MG63 (cell line): ENCODE results near the gene ZMYM4. TPM values are rescaled to one million over a fixed set of nuclear protein-coding genes. Genes with fewer than 3 reads are reported as not detected.
"Not testable (repeated sequence)": the region's sequence is repeated elsewhere in the genome, so short reads cannot be mapped to it uniquely, and the experiment has no call there.

Experiments used
- DNase-seq: peaks from one replicate; pipeline ENCODE4 v3.0.0-alpha.2; 2020
- H3K27me3 ChIP-seq: fragments of 250-450 bp; sonication (Bioruptor Pico); 2 replicates; pipeline ENCODE4 v1.5.1; 2020; ENCODE audit warnings: mild to moderate bottlenecking, moderate library complexity
- H3K36me3 ChIP-seq: fragments of 250-450 bp; sonication (Bioruptor Pico); 2 replicates; pipeline ENCODE4 v1.5.1; 2020; ENCODE audit warnings: mild to moderate bottlenecking, moderate library complexity
- H3K4me3 ChIP-seq: fragments of 250-450 bp; sonication (Bioruptor Pico); 2 replicates; pipeline ENCODE4 v1.5.1; 2020; ENCODE audit warnings: mild to moderate bottlenecking, moderate library complexity
- H3K9me3 ChIP-seq: fragments of 250-450 bp; sonication (Bioruptor Pico); 2 replicates; pipeline ENCODE4 v1.5.1; 2020; ENCODE audit warnings: mild to moderate bottlenecking, moderate library complexity
- total RNA-seq: library from RNA; depleted of rRNA; stranded (reverse); fragments of >200 nt; shearing (Covaris generic); gene quantifications from 2 replicates; pipeline ENCODE4 v1.2.3, GENCODE V29; 2014; ENCODE audit warnings: low replicate concordance; rRNA removed

ZMYM4 gene
- total RNA-seq: 25.4 and 27.8 TPM in 2 replicates

DNA sequence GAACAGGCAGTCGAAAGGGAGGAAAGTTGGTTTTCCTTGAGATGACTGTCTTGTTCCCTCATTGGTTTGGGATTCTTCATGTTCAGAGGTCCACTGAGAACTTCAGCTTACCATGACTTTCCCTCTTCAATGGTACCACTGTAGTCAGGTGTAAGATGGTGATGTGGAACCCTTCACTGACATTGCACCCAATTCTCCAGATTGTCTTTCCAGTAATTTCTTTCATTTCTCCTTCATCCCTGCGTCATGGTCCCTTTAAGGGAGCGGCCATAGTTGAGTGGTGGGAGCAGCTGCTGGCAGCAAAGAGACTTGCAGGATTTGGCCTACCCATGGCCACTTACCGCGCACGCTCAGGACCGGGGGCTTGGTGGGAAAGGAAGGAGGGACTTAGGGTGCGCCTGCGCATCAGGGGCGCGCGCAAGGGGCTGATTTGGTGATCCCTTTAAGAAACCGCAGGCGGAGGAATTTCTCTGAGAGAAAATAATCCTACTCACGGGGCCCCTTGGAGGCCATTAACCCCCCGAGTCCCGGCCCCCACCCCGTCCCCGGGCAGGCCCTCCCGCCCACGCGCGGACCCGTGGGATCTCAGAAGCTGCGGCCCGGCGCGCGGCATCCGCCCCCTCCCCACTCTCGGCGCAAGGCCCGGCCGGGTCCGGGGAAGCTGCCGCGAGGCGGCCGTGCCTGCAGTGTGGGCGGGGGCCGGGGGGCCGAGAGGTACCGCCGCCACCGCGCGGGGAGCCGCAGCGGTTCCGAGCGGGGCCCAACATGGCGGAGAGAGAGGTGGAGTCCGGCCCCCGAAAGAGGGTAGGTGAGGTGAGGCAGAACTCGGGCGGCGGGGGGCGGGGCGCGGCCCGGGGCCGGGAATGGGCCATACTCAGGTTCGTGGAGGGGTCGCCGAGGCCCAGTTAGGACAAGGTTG, at the start of gene ZMYM4:
TSS of gene ZMYM4 (plus strand) at position 428 of the 919 bp plus-strand sequence. CDS start at position 766, 338 bp downstream.
- H3K4me3 ChIP-seq: peak within 1 kb of the TSS; percentile 73
- no peaks in the 10 kb centered on the region for H3K27me3 ChIP-seq

DNA sequence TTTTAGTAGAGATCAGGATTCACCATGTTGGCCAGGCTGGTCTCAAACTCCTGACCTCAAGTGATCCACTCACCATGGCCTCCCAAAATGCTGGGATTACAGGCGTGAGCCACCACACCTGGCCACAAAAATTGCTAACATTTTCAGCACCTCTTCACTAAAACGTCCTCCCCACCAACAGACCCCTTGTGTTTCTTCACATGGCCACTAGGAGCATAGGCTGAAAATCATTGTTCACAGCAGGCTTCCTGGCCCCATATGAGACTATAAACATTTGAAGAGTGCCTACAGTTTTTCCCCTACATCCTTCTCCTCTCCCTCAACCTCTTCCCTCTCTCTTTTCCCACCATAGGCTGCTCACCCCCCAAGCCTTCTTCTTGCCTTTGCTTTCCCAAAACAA, 47.5 kb upstream of the ZMYM4 start:
- no peaks in the 10 kb centered on the region for H3K27me3 ChIP-seq
- no peak for DNase-seq
- no peaks in the 10 kb centered on the region for H3K9me3 ChIP-seq
- H3K36me3 ChIP-seq: no peaks in the 10 kb centered on the region
- no peak overlapping the region for H3K4me3 ChIP-seq

More for the DNA sequence above, at the start of gene ZMYM4:
- peak; percentile 95 for DNase-seq
- Histone ChIP-seq H3K9me3 (no peaks in the 10 kb centered on the region), H3K36me3 (peaks cover 8% of the 10 kb centered on the region)

DNA sequence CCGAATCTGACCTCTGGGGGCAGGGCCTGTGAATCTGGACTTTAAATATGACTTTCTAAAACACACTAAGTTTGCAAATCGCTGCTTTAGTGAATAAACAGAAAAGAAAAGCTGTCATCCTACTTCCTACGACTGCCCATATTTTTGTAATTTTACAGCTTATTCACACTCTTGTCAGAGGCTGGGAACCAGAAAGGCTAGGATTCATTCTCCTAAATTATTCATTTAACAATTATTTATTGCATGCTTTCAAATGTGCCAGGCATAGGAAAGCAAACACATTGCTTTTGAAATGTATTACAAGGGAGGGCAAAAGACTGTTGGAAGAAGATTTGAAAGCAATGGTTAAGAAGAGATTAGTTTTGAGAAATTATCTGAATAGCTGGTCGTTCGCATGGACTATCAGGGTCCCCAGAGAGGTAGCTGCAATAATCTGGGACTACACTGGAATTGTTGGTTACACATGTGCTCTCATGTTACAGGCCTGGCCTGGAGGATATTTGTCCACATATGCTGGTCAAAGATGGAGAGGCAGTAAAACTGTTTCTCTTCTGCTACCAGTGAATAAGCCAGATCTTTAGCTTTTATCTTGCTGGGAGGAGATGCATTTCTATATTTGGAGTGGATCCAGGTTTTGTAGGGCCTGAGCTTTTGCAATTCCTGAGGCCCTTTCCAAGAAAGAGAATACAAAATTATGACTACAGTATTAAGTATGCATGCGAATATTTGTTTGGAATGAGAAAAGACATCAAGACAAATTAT, 46.0 kb upstream of the ZMYM4 start:
- DNase-seq: no peak
- Histone ChIP-seq H3K27me3 (no peaks in the 10 kb centered on the region), H3K36me3 (no peaks in the 10 kb centered on the region), H3K4me3 (no peak overlapping the region), H3K9me3 (no peaks in the 10 kb centered on the region)

DNA sequence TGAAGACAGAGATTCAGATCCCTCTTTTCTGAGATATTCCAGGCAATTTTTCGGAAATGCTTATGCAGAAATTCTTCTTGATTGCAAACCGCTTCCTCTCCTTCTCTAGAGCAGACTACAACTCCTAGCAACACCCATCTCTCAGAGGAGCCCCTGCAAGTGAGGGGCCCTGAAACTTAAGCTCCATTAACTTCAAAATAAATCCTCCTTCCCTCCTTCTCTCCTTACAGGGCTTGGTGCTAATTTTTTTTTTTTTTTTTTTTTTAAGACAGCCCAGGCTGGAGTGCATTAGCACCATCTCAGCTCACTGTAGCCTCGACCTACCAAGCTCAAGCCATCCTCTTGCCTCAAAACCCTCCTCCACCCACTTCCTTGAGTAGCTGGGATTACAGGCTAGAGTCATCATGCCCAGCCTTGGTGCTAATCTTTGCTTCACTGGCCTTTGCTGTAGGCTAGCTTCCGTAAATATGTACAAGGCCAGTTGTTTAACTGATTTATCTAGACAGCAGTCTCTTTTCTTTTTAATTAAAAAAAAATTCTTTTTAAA, 45.4 kb upstream of the ZMYM4 start:
- Histone ChIP-seq H3K9me3 (no peaks in the 10 kb centered on the region), H3K36me3 (no peaks in the 10 kb centered on the region), H3K4me3 (no peak overlapping the region), H3K27me3 (no peaks in the 10 kb centered on the region)
- no peak for DNase-seq

DNA sequence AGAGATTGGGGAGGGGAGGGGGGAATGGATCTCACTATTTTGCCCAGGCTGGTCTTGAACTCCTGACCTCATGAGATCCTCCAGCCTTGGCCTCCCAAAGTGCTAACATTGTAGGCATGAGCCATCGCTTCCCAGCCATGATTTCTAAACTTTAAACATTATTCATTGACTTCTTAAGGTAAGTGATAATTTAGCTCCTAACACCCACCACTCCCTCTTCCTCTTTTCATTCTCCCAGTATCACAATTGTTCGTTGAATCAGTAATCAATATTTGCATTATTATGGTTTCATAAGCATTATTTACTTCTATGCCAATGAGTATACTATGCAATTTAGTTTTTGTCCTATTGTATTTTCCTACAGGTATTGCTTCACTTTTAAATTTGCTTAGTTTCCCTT, 42.0 kb upstream of the ZMYM4 start:
- H3K27me3 ChIP-seq: no peaks in the 10 kb centered on the region
- no peaks in the 10 kb centered on the region for H3K36me3 ChIP-seq
- DNase-seq: no peak
- H3K4me3 ChIP-seq: no peak overlapping the region
- no peaks in the 10 kb centered on the region for H3K9me3 ChIP-seq

DNA sequence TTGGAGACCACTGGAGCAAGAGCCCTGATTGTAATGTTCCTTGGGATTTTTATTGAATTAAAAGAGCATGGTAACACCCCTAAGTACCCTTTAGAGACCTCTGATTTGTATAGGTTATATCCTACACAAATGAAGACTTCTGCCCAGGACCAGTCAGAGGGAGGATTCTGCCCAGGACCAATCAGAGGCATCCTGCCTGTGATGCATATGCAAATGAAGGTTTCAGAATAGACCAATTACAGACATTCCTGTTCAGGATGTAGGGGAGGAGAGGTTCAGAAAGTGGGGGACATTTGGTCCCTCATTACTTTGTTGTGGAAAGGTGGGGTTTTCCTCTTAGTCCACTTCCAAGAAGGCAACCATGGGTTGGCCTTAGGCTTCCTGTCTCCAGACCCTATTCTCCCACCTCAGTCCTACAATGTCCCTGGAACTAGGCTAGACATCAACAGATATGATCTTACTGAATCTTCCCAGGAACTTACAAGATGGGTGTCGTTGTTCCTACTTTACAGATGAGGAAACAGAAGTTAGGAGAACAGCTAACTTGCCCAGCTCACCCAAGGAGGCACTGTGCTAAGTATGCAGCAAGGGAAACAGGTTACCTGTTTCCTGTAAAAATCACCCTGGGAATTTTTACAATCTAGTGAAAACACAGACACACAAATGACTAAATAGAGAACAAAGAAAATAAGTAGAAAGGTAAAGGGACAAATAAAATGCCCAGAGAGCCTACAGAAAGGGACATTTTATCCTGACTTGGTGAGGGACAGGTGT, 38.7 kb upstream of the ZMYM4 start:
- Histone ChIP-seq H3K36me3 (no peaks in the 10 kb centered on the region), H3K4me3 (no peak overlapping the region), H3K9me3 (no peaks in the 10 kb centered on the region), H3K27me3 (no peaks in the 10 kb centered on the region)
- DNase-seq: no peak

DNA sequence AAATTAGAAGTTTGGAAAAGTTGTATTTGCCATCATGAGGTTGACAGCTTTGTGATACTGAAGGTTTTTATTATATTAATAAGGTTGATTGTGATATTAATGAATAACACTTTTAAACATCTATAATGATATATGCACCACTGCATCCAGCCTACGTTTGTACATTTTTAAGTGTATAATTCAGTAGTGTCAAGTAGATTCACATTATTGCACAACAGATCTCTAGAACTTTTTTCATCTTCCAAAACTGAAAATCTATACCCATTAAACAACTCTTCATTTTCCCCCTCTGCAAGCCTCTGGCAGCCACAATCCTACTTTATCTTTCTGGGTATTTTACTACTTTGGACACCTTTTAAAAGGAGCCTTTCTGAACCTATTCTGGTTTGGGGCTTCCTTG, 37.2 kb upstream of the ZMYM4 start:
- no peak for DNase-seq
- Histone ChIP-seq H3K4me3 (no peak overlapping the region), H3K9me3 (no peaks in the 10 kb centered on the region), H3K27me3 (no peaks in the 10 kb centered on the region), H3K36me3 (no peaks in the 10 kb centered on the region)

DNA sequence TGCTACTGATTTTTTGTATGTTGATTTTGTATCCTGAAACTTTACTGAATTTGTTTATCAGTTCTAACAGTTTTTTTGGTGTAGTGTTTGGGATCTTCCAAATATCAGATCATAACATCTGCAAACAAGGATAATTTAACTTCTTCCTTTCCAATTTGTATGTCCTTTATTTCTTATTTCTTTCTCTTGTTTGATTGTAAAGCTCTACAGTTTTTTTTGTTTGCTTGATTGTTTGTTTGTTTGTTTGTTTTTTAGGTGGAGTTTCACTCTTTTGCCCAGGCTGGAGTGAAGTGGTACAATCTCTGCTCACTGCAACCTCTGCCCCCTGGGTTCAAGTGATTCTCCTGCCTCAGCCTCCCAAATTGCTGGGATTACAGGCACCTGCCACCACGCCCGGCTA, 31.7 kb upstream of the ZMYM4 start:
- DNase-seq, H3K4me3 ChIP-seq, H3K27me3 ChIP-seq, H3K36me3 ChIP-seq, H3K9me3 ChIP-seq: not testable (repeated sequence)

DNA sequence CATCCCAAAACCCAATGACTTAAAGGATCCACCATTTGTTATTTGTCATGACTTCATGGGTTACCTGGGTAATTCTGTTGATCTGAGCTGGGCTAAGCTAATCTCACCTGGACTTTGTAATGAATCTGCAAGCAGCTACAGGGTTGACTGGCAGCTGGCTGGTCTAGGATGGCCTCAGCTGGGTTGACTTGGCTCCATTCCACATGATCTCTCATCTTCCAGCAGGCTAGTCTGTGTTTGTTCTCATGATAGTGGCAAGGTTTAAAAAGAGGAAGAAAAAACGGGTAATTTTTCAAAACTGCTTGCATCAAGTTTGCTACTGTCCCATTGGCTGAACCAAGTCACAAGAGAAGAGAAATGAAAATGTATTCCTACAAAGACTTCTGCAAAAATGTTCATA, 24.8 kb upstream of the ZMYM4 start:
- peak; percentile 6 for DNase-seq
- H3K27me3 ChIP-seq: no peaks in the 10 kb centered on the region
- no peak overlapping the region for H3K4me3 ChIP-seq
- no peaks in the 10 kb centered on the region for H3K36me3 ChIP-seq
- no peaks in the 10 kb centered on the region for H3K9me3 ChIP-seq

DNA sequence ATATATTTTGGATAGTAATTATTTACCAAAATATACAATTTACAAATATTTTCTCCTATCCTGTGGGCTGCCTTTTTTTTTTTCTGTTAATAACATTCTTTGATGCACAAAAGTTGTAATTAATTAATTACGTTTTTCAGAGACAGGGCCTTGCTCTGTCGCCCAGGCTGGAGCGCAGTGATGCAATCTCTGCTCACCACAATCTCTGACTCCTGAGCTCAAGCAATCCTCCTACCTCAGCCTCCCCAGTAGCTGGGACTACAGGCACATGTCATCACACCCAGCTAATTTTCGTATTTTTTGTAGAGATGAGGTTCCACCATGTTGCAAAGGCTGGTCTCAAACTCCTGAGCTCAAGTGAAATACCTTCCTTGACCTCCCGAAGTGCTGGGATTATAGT, 21.3 kb upstream of the ZMYM4 start:
- DNase-seq: no peak
- no peaks in the 10 kb centered on the region for H3K27me3 ChIP-seq
- no peaks in the 10 kb centered on the region for H3K36me3 ChIP-seq
- H3K9me3 ChIP-seq: no peaks in the 10 kb centered on the region
- H3K4me3 ChIP-seq: no peak overlapping the region

DNA sequence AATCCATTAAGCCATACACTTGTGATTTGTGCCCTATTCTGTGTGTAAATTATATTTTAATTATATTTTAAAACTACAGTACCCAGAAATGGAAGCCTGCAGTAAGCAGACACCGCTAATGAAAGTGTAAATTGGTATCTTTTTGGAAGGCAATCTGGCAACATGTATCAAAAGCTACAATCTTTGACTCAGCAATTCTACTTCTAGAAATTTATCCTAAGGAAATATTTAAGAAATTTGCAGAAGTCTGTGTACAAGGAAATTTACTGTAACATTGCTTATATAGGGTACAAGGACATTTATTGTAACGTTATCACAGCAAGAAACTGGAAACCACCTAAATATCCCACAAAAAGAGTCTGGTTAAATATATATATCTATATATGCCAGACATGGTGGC, 14.6 kb upstream of the ZMYM4 start:
- Histone ChIP-seq H3K27me3 (no peaks in the 10 kb centered on the region), H3K9me3 (no peaks in the 10 kb centered on the region), H3K4me3 (no peak overlapping the region), H3K36me3 (no peaks in the 10 kb centered on the region)
- no peak for DNase-seq

DNA sequence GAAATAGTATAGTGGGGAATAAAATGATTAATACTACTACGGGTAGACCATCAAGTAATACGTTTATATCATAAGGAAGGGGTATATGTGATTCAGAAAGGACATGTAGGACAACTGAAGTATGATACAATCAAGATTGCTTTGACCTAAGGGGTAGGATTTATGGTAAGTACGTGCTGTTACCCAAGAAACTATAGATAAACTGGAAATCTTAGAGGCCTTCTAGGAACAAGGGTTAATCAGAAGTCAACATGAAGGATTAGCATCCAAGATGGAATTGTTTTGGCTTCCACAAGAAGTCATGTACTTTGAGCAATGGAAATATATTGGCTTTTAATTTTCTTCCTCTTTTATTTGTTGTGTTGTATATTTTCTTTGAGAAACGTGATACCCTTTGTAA, 13.2 kb upstream of the ZMYM4 start:
- Histone ChIP-seq H3K27me3 (no peaks in the 10 kb centered on the region), H3K4me3 (no peak overlapping the region), H3K36me3 (no peaks in the 10 kb centered on the region), H3K9me3 (no peaks in the 10 kb centered on the region)
- DNase-seq: no peak

DNA sequence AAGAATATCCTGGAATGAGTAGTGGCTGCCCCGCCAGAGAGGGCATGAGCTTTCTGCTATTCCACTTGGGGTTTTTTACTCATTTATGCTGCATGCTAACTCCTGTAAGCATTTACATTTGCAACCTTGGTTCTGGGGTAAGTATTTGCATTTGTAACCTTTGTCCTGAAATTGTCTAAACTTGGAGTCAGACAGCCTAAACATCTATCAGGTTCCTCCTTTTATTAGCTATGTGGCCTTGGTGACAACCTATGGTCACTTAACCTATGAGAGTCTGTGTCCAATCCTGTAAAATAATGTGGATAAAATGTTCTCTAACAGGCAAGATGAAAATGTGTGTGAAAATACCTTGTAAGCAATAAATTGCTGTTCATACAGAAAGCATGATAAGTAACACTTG, 8.9 kb upstream of the ZMYM4 start:
- Histone ChIP-seq H3K9me3 (no peaks in the 10 kb centered on the region), H3K27me3 (no peaks in the 10 kb centered on the region), H3K4me3 (no peak overlapping the region), H3K36me3 (no peaks in the 10 kb centered on the region)
- DNase-seq: no peak

DNA sequence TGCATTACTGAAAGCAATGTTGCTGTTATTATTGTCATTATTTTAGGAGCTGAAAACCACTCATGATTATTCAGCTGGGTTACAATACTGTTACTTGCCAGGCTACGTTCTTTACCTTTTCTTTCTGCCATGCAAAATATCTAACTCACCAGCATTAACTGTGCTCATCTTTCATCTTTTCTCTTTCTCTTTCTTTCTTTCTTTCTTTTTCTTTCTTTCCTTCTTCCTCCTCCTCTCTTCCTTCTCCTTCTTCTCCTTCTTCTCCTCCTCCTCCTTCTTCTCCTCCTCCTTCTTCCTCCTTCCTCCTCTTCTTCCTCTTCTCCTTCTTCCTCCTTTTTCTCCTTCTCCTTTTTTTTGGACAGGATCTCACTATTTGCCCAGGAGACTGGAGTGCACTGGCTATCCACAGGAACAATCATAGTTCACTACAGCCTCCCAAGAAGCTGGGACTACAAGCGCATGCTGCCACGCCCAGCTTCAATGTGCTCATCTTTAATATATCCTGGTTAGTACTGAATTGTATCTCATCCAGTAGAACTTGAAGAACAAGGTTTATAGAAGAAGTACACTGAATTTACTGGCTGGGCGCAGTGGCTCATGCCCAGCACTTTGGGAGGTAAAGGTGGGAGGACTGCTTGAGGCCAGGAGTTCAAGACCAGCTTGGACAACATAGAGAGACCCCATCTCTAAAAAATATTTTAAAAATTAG, 6.9 kb upstream of the ZMYM4 start:
- Histone ChIP-seq H3K9me3 (no peaks in the 10 kb centered on the region), H3K4me3 (no peak overlapping the region), H3K36me3 (no peaks in the 10 kb centered on the region), H3K27me3 (no peaks in the 10 kb centered on the region)
- DNase-seq: no peak

DNA sequence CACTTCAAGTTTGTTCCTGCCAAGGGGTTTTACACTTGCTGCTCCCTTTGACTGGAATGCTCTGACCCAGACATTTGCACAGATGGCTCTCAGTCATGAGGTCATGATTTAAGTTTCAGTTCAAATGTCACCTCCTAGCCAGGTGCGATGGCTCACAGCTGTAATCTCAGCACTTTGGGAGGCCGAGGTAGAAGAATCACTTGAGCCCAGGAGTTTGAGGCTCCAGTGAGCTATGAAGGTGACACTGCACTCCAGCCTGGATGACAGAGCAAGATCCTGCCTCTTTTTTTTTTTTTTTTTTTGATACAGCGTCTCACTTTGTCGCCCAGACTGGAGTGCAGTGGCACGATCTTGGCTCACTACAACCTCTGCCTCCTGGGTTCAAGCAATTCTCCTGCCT, 4.5 kb upstream of the ZMYM4 start:
- Histone ChIP-seq H3K27me3 (no peaks in the 10 kb centered on the region), H3K4me3 (no peak overlapping the region), H3K9me3 (no peaks in the 10 kb centered on the region), H3K36me3 (no peaks in the 10 kb centered on the region)
- no peak for DNase-seq

DNA sequence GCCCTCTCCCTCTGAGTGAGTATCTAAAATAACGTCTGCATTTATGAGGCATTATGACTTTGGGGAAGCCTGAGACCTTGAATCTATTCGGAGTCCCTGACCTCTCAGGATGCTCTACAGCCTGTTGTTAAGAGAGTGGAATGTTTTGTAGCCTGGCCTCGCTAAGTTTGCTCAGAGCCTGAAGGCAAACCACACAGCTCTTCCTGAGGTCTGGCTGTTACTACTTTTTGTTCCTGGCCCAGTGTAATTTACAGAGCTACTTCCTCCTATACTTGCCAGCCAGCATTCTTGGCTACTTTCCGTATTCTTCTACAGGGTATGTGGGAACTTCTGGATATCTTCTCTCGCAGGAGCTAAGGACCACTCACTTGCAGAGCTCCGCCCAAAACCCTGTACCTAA, 3.6 kb upstream of the ZMYM4 start:
- H3K36me3 ChIP-seq: no peaks in the 10 kb centered on the region
- H3K4me3 ChIP-seq: no peak overlapping the region
- peak; percentile 56 for DNase-seq
- no peaks in the 10 kb centered on the region for H3K9me3 ChIP-seq
- no peaks in the 10 kb centered on the region for H3K27me3 ChIP-seq
